HS-5 (cell line): ENCODE results near the gene TST.
"Not testable (repeated sequence)": the region's sequence is repeated elsewhere in the genome, so short reads cannot be mapped to it uniquely, and the experiment has no call there.

Source experiments
- DNase-seq: peaks from one replicate; pipeline ENCODE4 v3.0.0-alpha.2; 2012; ENCODE audit warnings: low read depth

TST gene

GRCh38 chr22:37014415-37014806 lies 4.8 kb downstream of the TST start:
- no peak for DNase-seq

DNA sequence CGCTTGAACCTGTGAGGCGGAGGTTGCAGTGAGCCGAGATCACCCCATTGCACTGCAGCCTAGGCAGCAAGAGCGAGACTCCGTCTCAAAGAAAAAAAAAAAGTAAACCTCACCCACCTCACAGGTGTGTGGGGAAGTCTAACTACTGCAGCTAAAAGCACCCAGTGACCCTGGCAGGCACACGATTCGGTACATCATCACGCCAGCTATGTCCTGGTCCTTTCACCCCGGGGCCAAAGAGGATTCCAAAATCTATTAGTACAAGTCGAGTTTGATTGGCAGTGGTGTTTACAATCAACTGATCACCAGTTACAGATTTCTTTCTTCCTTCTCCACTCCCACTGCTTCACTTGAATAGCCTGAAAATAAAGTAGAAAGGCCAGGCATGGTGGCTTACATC lies 6.3 kb downstream of the TST start:
- DNase-seq: no peak

DNA sequence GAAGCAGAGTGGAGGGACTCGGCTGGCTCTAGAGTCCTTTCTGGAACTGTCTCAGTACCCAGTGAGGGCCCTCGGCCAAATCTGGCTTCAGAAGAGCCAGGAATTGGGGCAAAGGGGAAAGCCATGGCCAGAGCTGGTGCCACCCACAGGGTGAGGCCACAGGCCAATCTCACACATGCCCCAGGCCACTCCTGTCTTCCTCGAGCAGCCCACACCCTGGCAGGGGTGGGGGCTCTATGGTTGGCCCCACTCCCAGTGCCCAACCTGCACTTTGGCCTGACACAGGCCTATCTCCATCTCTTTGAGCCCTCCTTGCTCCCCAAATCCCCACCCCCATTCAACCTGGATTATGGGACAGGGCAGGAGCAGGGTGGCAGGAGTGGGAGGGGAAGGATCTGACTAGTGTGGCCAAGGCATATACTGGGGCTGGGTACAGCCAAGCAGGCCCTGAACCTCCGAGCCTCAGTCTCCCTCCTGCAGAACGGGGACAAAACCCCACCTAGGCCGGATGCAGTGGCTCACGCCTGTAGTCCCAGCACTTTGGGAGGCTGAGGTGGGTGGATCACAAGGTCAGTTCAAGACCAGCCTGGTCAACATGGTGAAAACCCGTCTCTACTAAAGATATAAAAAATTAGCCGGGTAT lies 6.9 kb downstream of the TST start:
- no peak for DNase-seq

DNA sequence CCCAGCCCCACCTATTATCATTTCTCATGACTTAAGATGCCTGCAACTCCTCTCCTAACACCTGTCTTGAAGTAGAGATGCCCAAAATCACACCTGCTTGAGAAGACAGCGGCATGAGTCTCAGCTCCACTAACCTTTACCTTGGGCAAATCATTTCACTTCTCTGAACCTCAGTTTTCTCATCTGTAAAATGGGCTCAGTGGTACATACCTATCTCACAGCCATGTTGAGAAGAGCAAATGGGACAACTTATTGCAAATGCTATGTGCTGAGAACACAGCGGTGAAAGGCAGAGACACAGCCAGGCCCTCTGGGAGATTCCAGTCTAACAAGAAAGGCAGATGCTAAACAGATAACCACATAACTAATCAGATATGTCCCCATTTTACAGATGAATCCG lies 7.8 kb downstream of the TST start:
- DNase-seq: no peak

- no peak for DNase-seq
Measured at GRCh38 chr22:37010976-37011375, 8.3 kb downstream of the TST start.

DNA sequence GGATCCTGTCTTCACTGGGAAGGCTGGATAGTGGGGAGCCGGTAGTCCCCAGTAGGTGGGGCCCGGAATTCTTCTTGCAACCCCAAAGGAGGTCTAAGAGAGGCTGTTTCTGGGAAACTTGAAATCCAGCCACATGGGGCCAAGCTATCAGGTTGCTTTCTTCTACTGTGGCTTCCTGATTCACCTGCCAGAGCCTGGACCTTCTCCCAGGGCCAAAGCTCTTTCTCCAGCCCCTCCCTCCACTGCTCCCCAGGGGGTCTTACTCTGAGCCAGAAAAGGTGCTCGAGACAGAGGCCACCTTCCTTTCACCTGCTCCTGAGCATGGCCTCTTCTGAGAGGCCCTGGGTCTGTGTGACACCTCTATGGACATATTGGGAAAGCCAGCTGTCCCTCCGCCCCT lies 9.1 kb downstream of the TST start:
- DNase-seq: no peak

- DNase-seq: no peak
Measured at GRCh38 chr22:37009490-37009889, 9.8 kb downstream of the TST start.

- no peak for DNase-seq
Measured at GRCh38 chr22:37008365-37008764, 10.9 kb downstream of the TST start.

DNA sequence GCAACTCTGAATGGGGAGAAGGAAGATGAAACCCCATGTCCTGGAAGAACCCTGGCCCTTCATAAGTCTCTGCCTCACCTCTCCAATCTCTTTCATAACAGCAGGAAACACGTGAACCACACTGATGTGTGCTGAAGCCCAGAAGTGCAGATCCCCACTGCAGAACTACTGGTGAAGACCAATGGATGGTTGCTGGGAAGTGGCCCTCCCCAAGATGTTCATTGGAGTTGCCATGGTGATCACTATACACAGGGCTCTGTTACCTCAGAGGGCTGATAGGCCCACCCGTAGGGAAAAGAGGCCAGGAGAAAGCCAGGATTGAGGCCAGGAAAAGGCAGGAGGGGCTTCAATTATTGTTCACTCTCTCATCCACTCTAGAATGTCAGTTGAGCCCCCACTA lies 11.6 kb downstream of the TST start:
- no peak for DNase-seq

GRCh38 chr22:37002633-37003032 lies 16.6 kb downstream of the TST start:
- DNase-seq: no peak

DNA sequence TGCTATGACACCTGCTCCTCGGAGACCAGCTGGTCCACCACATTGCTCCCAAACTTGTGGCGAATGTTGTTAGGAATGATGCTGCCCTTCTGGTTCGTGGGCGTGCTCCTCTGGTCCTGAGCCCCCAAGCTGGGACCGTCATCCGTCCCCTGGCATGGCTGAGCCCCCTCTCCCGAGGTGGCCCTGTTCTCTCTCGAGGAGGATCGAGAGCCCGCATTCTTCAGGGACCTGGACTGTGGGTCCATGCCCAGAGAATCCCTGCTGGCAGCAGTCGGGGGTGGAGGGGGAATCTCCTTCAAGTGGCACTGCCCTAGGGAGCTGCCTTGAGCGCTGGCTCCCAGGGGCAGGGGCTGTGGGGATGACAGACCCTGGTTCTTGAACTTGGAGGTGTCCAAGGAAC lies 17.4 kb downstream of the TST start:
- DNase-seq: no peak

- DNase-seq: no peak
Measured at GRCh38 chr22:37000676-37001534, 18.3 kb downstream of the TST start.

DNA sequence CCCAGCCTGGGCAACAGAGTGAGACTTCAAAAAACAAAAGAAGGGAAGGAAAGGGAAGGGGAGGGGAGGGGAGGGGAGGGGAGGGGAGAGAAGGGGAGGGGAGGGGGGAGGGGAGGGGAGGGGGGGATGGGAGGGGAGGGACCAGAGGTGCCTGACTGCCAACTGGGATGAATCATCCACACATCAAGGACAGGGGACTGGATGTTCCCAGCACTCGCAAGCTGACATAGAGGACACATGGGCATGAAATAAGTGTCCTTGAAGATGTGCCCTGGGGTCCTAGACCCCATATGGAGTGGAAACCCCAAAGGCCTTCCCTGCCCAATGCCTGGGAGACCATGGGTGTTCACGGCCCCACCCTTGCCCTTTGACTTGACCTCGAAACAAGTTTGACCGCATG lies 19.8 kb downstream of the TST start:
- DNase-seq: no peak

GRCh38 chr22:36998620-36999351 lies 20.5 kb downstream of the TST start:
- no peak for DNase-seq

DNA sequence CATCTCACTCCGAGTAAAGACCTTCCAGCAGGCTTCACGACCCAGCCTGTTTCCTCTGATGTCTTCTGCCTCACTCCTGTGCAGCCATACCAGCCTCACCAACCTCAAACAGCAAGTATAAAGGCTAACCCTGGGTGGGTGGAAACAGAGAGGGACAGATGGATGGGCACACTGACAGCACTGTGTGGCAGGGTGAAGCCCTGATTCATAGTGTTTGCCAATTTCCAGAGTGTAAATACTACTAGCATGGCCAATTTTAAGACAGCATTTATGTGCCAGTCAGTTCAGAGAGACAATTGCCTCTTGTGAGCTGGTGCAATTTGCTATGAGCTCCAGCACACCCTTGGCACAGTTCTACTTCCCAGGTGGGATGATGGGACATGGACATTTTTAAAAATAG lies 21.5 kb downstream of the TST start:
- DNase-seq: no peak

- DNase-seq: no peak
Measured at GRCh38 chr22:36991206-36991605, 28.0 kb downstream of the TST start.

DNA sequence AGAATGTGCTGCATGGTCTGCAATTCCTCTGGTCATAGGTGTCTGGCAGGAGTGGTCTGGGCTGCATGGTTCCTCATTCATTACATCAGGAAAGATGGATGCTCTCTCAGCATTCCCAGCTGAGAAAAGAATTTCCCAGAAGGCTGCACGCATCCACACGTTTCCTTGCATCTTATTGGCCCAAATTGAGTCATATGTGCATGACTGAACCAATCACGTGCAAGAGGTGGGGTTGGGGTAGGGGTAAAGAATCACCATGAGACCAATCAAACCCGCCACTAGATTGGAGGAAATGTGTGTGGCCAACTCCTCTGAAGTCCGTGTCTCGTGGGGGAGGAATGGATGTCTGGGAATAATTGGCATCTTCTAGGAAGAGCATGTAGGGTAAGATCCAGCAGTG lies 28.8 kb downstream of the TST start:
- DNase-seq: no peak

- not testable (repeated sequence) for DNase-seq
Measured at GRCh38 chr22:36989012-36989411, 30.2 kb downstream of the TST start.

- DNase-seq: no peak
Measured at GRCh38 chr22:36988075-36988832, 31.0 kb downstream of the TST start.

GRCh38 chr22:36986242-36986821 lies 32.9 kb downstream of the TST start:
- DNase-seq: no peak

- no peak for DNase-seq
Measured at GRCh38 chr22:36985211-36985889, 33.9 kb downstream of the TST start.
